ENCODE results near the gene C1QTNF1.

C1QTNF1 gene

GRCh38 chr17:79078476-79079190 is 54.7 kb downstream of the C1QTNF1 start:
- no peak for DNase-seq (ENCODE audit: low read depth in 3 of 3, low spot score in 1 of 3)

- DNase-seq (ENCODE audit: low read depth in 3 of 3, low spot score in 1 of 3), result no peak
These were observed 55.6 kb downstream of the C1QTNF1 start for GRCh38 chr17:79079421-79080200.

DNA sequence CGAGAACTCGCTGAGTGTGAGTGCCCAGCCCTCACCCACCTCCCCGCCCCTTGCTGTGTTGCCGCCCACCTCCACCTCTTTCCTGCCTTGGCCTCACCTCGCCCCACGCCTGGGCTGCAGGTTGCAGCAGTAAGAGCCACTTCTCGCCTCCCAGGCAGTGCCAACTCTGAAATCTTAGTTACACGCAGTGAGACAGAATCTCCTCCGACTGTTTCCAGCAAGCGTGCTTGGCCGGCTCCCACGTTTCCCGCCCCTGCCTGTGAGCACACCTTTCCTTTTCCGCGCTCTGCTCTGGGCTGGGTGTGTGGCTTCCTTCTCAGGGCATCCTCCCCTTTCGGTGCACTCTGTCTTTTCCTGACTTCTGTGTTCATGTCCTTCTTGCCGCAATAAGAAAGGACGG is 56.4 kb downstream of the C1QTNF1 start:
- DNase-seq (ENCODE audit: low read depth in 3 of 3, low spot score in 1 of 3), result no peak

DNA sequence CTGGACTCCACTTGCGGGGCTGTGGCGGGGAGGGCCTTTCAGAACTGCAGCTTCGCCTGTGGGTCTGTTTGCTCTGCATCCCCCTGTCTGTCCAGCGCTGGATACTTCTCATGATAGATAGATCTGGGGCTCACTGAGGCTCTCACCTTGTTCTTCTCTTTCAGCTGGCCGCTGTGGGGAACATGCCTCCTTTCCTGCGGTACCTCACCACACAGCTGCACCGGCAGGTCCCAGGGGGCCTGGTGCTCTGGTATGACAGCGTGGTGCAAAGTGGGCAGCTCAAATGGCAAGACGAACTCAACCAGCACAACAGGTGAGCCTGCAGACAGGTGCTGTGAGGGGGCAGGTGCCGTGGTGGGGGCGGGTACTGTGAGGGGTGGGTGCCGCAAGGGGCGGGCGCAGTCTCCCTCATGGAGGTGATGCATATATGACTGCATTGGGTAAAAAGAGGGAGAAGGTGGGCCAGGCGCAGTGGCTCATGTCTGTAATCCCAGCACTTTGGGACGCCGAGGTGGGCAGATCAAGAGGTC is 56.9 kb downstream of the C1QTNF1 start:
- DNase-seq (ENCODE audit: low read depth in 3 of 3, low spot score in 1 of 3), result no peak

GRCh38 chr17:79081571-79082276 is 57.8 kb downstream of the C1QTNF1 start:
- no peak for DNase-seq (ENCODE audit: low read depth in 3 of 3, low spot score in 1 of 3)

DNA sequence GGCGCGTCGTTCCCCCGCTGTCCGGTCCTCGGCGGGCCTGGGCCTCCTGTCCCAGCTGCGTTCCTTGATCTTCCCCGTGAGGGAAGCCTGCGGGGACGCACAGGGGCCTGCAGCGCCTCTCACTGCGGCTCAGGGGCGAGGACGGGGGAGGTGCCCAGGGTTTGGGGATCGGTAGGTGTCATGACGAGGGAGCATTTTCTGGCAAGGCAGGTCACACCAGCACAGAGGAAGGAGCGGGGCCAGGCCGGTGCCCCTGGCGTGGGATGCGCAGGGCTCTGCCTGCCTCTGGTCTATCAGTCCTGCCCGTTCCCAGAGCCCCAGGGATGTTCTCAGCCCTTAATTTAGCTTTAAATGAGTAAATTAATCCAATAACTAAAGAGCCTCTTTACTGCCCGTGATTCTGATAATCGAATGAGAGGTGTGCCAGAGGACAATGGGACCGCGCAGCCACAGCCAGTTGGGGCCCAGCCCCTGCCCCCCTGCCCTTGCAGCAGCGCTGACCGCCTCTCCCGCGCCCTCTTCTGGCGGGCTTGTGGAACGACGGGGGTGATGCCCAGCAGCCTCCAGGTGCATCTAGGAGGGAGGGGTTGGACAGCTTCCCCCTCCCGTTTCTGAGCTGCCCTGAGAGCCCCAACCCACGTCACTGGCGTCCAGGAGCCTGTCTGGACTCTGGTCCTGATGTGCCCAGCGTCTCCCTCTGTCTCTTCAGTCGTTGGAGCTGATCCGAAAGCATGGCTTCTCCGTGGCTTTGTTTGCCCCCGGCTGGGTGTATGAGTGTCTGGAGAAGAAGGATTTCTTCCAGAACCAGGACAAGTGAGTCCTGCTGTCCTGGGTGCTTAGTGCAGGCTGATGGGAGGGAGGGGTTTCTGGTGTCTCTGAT is 58.6 kb downstream of the C1QTNF1 start:
- peak in 1 of 3 donors; percentile 41 for DNase-seq (ENCODE audit: low read depth in 3 of 3, low spot score in 1 of 3)

DNA sequence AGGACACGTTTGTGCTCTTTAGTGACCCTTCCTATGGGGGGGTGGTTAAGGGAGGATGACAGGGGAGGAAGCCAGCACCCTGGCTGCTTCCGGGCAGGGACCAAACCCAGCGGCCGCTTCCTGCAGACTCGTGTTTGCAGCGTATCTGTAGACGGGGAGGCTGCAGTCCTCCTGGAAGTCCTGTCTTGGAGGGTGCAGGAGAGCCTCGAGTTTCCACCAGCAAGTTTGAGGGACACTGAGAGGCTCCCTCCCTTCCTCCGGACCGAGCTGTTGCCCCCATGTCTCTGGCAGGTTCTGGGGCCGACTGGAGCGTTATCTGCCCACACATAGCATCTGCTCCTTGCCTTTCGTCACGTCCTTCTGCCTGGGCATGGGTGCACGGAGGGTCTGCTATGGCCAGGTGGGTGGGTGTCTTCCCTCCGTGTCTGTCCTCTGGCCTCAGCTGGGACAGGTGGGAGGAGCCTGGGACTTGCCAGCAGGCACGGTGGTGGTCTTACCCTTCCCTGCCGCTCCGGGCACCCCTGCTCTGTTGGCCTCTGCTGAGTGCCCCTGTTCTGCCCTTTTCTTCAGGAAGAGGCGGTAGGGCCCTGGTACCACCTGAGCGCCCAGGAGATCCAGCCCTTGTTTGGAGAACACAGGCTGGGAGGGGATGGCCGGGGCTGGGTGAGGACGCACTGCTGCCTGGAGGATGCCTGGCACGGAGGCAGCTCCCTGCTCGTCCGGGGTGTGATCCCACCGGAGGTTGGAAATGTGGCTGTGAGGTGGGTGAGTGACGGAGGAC is 59.4 kb downstream of the C1QTNF1 start:
- no peak for DNase-seq (ENCODE audit: low read depth in 3 of 3, low spot score in 1 of 3)

GRCh38 chr17:79084291-79085153 is 60.6 kb downstream of the C1QTNF1 start:
- DNase-seq (ENCODE audit: low read depth in 3 of 3, low spot score in 1 of 3), result no peak

- DNase-seq (ENCODE audit: low read depth in 3 of 3, low spot score in 1 of 3), result no peak
These were observed 61.4 kb downstream of the C1QTNF1 start for GRCh38 chr17:79085154-79085920.

DNA sequence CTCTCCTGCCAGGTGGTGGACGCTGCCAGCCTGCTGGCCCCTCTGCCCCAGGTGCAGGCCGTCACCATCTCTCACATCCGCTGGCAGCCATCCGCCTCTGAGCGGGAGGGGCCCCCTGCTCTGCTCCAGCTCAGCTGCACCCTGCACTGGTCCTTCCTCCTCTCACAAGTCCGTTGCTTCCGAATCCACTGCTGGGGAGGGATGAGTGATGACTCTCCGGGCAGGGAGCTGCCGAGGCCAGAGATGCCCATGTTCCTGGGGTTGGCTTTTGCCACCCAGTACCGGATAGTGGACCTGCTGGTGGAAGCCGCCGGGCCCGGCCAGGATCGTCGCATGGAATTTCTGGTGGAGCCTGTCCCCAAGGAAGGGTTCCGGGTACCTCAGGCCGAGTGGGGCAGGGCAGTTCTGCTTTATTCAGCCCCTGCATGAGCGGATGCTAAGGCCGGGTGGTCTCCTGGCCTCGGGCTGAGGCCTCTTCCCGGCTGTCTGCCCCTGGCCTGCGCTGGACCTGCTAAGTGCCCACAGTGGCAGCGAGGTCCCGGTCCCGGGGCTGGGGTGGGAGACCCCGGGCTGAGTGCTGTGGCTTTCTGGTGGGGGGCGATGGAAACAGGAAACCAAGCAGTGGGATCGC is 62.1 kb downstream of the C1QTNF1 start:
- DNase-seq (ENCODE audit: low read depth in 3 of 3, low spot score in 1 of 3), result no peak

DNA sequence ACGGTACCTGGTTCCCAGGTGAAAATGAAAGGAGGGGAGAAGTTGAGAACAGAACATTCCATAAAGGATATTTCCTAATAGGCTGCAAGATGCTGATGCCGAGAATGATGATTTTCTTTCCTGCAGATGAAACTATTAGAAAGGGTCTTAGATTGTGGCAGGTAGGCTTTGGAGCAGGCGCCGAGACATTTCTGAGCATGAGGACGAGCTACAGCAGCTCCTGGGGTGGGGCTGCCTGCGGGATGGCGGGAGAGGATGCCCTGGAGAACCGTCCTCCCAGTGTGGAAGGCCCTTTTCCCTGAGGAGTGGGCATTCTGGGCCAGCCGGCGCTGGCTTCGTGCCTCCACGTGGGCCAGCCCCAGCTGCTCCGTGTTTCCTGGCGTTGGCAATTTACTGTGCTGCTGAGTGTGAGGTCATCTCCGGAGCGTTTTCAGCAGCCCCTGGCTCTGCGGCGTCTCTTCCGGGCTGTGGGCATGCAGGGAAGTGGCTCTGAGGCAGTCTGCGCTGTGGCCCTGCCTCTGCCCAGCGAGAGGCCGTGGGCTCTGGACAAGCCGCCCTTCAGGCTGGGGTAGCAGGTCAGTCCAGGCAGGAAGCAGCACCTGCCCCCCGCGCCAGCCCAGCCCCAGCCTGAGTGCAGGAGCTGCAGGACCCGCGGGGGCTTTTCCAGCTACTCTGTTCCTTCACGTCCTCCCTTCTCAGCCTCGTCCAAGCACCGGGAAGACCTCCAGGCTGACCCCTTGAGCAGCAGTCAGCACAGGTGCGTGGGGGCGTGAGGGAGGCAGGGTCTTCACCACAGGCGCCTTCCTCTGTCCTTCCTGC is 62.8 kb downstream of the C1QTNF1 start:
- no peak for DNase-seq (ENCODE audit: low read depth in 3 of 3, low spot score in 1 of 3)

DNA sequence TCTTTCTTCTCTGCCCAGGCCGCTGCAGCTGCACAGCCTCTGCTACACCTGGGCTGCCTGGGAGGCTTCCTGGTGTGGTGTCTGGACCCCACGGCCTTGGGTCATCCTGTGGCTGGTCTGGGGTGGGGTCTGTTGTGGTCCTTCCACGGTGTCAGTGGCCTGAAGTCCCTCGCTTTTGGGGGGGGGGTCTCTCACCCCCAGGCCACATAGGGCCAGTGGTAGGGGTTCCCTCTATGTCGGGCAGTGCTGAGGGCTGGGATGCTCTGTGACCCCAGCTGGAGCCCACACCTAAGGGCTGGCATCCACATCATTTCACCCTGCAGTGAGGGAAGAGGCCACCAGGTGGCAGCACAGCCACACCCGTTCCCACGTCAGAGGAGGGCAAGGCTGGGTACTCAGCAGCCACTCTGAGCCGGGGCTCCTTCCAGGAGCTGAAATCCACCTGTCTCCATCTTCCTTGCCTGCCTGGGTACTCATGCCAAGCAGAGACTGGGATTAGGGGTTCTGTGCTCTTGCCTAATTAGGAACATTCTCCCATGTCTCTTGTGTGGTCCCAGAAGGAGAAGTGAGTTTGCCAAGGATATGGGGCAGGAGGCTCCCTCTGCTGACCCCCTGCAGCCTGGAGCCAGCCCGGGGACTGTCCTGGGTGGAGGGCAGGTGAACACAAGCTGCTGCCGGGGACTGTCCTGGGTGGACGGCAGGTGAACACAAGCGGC is 63.6 kb downstream of the C1QTNF1 start:
- peak; percentile 19 to 74 (median 34) for DNase-seq (ENCODE audit: low read depth in 3 of 3, low spot score in 1 of 3)

- no peak for DNase-seq (ENCODE audit: low read depth in 3 of 3, low spot score in 1 of 3)
These were observed 64.5 kb downstream of the C1QTNF1 start for GRCh38 chr17:79088247-79088996.

GRCh38 chr17:79088997-79089328 is 65.0 kb downstream of the C1QTNF1 start:
- no peak for DNase-seq (ENCODE audit: low read depth in 3 of 3, low spot score in 1 of 3)

DNA sequence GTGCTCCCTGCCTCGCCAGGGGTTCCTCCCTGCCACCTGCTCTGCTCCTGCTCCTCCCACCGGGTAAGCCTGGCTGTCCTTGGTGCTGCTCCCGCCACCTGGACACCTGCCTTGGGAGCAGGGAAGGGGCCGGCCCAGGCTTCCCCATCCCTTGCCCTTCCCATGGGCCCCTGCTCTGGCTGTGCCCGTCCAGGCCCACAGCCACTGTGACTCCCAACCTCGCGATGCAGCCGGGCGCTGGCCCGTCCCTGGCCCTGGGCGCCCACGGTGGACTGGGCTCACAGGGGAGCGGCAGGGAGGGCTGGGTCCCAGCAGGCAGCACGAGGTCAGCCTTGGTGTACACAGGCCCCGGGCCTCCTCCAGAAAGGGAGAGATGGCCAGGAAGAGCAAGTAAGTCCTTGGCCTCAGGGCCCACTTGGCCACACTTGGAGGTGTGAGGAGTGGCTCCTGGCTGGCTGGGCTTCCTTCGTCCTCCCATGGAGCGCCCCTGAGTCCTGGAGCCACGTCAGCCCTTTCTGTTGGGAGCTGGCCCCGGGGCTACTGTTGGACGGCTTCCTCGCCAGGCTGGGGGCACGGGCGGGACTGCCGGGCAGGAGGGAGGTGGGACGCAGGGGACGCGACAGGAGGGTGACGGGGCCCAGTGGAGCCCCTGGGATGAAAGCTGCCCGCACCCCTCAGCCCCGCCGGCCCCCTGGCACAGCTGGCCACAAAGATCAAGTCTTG is 65.9 kb downstream of the C1QTNF1 start:
- no peak for DNase-seq (ENCODE audit: low read depth in 3 of 3, low spot score in 1 of 3)
